Uterus (tissue), 4 donors: ENCODE results near the gene MMP13. TPM values are rescaled to one million over a fixed set of nuclear protein-coding genes. Genes with fewer than 3 reads are reported as not detected.

Experiments
- DNase-seq, 2 donors: peaks; one replicate each; pipeline ENCODE4 v3.0.0-alpha.2; 2019 to 2020
- H3K27ac ChIP-seq, 2 donors: fragments of 200-600 bp; sonication (generic); 1 replicate in 1 of 2; 2 replicates in 1 of 2; pipeline ENCODE4 v1.5.1; 2016 to 2018
- H3K27me3 ChIP-seq, 2 donors: fragments of 200-600 bp; sonication (generic); one replicate each; pipeline ENCODE4 v1.5.1; 2018 to 2019; ENCODE audit warnings: control low read depth in 1 of 2
- H3K36me3 ChIP-seq, 2 donors: fragments of 200-600 bp; sonication (generic); one replicate each; pipeline ENCODE4 v1.5.1; 2019; ENCODE audit warnings: control low read depth in 1 of 2
- H3K4me1 ChIP-seq, 2 donors: fragments of 200-600 bp; sonication (generic); one replicate each; pipeline ENCODE4 v1.5.1; 2018 to 2019; ENCODE audit warnings: control low read depth in 1 of 2
- H3K4me3 ChIP-seq, 2 donors: fragments of 200-600 bp; sonication (generic); 1 replicate in 1 of 2; 2 replicates in 1 of 2; pipeline ENCODE4 v1.5.1; 2018 to 2019; ENCODE audit warnings: mild to moderate bottlenecking in 1 of 2
- H3K9me3 ChIP-seq, 2 donors: fragments of 200-600 bp; sonication (generic); one replicate each; pipeline ENCODE4 v1.5.1; 2019; ENCODE audit warnings: control low read depth in 1 of 2
- POLR2A ChIP-seq, 2 donors: fragments of 450-650 bp; IDR thresholded peaks; one replicate each; pipeline ENCODE4 v1.6.1; 2016; ENCODE audit warnings: antibody characterized with exemption in 2 of 2, mild to moderate bottlenecking in 1 of 2, moderate library complexity in 1 of 2
- intact Hi-C: fragments of 100-400 bp; cut with DNase I; formaldehyde crosslinking; loops from one replicate; pipeline ENCODE4 v1.15.1; 2023; ENCODE audit warnings: low total_unique reads
- total RNA-seq, 4 donors: library from RNA; depleted of rRNA in 3 of 4; stranded (reverse); fragments of >200 nt in 3 of 4; gene quantifications; one replicate each; pipeline versions ENCODE4 v1.1.0 to v1.2.4, GENCODE V29; 2014 to 2023
- TF ChIP-seq, protein P1 (sequence below), 4 experiments: fragments of 200-600 bp in 2 of 4; fragments of 450-650 bp in 2 of 4; sonication (generic) in 2 of 4; IDR thresholded peaks; one replicate each; pipeline ENCODE4 v1.5.1; 2016 to 2019; ENCODE audit warnings: antibody characterized with exemption in 4 of 4, mild to moderate bottlenecking in 2 of 4, moderate library complexity in 1 of 4
- donor health status: DM: yes; HTN: yes; CAD: no.

MMP13 gene
- total RNA-seq, 4 donors from 2014 or later: not detected

DNA sequence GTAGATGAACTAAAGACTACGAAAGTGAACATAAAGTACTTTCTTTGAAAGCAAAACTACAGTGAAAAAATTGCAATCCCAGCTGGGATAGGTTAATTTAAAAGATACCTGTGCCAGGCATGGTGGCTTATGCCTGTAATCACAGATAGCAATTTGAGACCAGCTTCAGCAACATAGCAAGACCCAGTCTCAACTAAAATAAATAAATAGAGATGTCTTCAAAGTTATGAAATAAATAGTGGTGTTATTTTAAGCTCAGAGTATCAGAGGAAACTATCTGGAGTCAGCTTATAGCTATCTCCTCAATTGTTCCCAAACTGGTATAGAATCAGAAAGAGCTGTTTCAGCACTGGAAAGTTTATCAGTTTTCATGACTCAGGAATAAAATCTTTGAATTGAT is 17.3 kb upstream of the MMP13 start:
- DNase-seq: no peak
- Histone ChIP-seq H3K36me3 (no peaks in the 10 kb centered on the region), H3K4me1 (no peaks in the 10 kb centered on the region), H3K4me3 (no peak overlapping the region), H3K27me3 (no peaks in the 10 kb centered on the region), H3K9me3 (no peaks in the 10 kb centered on the region), H3K27ac (no peak overlapping the region)
- intact Hi-C loops: no loop called here
- no peak for TF ChIP-seq POLR2A (IDR thresholded peaks at IDR 0.05)
- TF ChIP-seq, protein P1, sequence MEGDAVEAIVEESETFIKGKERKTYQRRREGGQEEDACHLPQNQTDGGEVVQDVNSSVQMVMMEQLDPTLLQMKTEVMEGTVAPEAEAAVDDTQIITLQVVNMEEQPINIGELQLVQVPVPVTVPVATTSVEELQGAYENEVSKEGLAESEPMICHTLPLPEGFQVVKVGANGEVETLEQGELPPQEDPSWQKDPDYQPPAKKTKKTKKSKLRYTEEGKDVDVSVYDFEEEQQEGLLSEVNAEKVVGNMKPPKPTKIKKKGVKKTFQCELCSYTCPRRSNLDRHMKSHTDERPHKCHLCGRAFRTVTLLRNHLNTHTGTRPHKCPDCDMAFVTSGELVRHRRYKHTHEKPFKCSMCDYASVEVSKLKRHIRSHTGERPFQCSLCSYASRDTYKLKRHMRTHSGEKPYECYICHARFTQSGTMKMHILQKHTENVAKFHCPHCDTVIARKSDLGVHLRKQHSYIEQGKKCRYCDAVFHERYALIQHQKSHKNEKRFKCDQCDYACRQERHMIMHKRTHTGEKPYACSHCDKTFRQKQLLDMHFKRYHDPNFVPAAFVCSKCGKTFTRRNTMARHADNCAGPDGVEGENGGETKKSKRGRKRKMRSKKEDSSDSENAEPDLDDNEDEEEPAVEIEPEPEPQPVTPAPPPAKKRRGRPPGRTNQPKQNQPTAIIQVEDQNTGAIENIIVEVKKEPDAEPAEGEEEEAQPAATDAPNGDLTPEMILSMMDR (IDR thresholded peaks at IDR 0.05): no peak

- no peaks in the 10 kb centered on the region for H3K9me3 ChIP-seq
- no peaks in the 10 kb centered on the region for H3K4me1 ChIP-seq
- DNase-seq: no peak
- H3K4me3 ChIP-seq: no peak overlapping the region
- H3K27ac ChIP-seq: no peak overlapping the region
- TF ChIP-seq, protein P1 (IDR thresholded peaks at IDR 0.05): no peak
- no peak for TF ChIP-seq POLR2A (IDR thresholded peaks at IDR 0.05)
- no peaks in the 10 kb centered on the region for H3K27me3 ChIP-seq
- intact Hi-C loops: no loop called here
- no peaks in the 10 kb centered on the region for H3K36me3 ChIP-seq
Observed at GRCh38 chr11:102971766-102972165, 16.2 kb upstream of the MMP13 start.

DNA sequence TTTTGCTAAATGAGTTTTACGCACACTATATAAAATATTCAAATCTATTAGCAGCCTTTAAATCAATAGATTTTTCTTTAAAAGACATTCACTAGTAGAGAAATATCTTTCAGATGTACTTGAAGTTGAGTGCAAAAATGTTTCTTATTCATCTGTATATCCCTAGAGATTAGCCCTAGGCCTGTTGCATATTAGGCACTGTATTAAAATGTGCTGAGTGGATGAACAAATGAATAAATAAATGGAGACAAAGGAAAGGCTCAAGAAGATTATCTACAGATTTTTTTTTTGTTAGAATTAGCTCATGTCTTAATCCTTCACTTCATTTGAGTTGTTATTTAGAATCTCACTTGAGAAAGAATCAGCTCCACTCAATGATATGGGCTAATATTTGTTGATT is 12.0 kb upstream of the MMP13 start:
- no peak for TF ChIP-seq POLR2A (IDR thresholded peaks at IDR 0.05)
- intact Hi-C loops: no loop called here
- H3K9me3 ChIP-seq: no peaks in the 10 kb centered on the region
- no peaks in the 10 kb centered on the region for H3K27me3 ChIP-seq
- DNase-seq: no peak
- no peak overlapping the region for H3K4me3 ChIP-seq
- no peak overlapping the region for H3K27ac ChIP-seq
- no peaks in the 10 kb centered on the region for H3K36me3 ChIP-seq
- H3K4me1 ChIP-seq: no peaks in the 10 kb centered on the region

- no peak for DNase-seq
- Histone ChIP-seq H3K4me3 (no peak overlapping the region), H3K27me3 (no peaks in the 10 kb centered on the region), H3K4me1 (no peaks in the 10 kb centered on the region), H3K9me3 (no peaks in the 10 kb centered on the region), H3K27ac (no peak overlapping the region), H3K36me3 (no peaks in the 10 kb centered on the region)
- intact Hi-C loops: no loop called here
- TF ChIP-seq, protein P1 (IDR thresholded peaks at IDR 0.05): no peak
- no peak for TF ChIP-seq POLR2A (IDR thresholded peaks at IDR 0.05)
Observed at GRCh38 chr11:102966011-102966410, 10.5 kb upstream of the MMP13 start.

- Histone ChIP-seq H3K9me3 (no peaks in the 10 kb centered on the region), H3K4me3 (no peak overlapping the region), H3K27ac (no peak overlapping the region), H3K27me3 (no peaks in the 10 kb centered on the region), H3K36me3 (no peaks in the 10 kb centered on the region), H3K4me1 (no peaks in the 10 kb centered on the region)
- no peak for DNase-seq
- no peak for TF ChIP-seq POLR2A (IDR thresholded peaks at IDR 0.05)
- TF ChIP-seq, protein P1 (IDR thresholded peaks at IDR 0.05): no peak
- intact Hi-C loops: no loop called here
Observed at GRCh38 chr11:102964867-102965266, 9.3 kb upstream of the MMP13 start.

DNA sequence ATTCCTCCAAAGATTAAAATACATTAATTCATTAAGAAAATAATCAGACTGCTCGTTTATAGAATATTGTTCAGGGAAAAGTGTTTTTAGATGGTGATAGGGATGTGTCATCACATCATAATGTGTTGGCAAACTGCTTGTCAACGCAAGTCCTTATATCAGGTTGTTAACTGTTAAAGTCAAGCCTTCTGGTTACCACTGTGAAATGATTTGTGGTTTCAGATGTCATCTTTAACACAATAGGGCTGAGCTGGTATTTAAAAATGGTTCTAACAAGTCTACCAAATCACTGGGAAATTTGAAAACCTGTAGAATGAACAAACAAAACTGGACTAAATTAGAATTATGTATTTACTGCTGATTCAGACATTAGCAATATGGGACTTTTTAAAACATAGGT is 2.4 kb upstream of the MMP13 start:
- intact Hi-C loops: no loop called here
- Histone ChIP-seq H3K4me3 (no peak overlapping the region), H3K4me1 (no peaks in the 10 kb centered on the region), H3K27me3 (no peaks in the 10 kb centered on the region), H3K27ac (no peak overlapping the region), H3K36me3 (no peaks in the 10 kb centered on the region), H3K9me3 (no peaks in the 10 kb centered on the region)
- TF ChIP-seq POLR2A (IDR thresholded peaks at IDR 0.05): no peak
- TF ChIP-seq, protein P1 (IDR thresholded peaks at IDR 0.05): no peak
- DNase-seq: no peak
